ENCODE measurements around the gene OR8H3. TPM values are rescaled to one million over a fixed set of nuclear protein-coding genes. Genes with fewer than 3 reads are reported as not detected.

The OR8H3 gene
- total RNA-seq, 1 experiment from 2014 or later = not detected

DNA sequence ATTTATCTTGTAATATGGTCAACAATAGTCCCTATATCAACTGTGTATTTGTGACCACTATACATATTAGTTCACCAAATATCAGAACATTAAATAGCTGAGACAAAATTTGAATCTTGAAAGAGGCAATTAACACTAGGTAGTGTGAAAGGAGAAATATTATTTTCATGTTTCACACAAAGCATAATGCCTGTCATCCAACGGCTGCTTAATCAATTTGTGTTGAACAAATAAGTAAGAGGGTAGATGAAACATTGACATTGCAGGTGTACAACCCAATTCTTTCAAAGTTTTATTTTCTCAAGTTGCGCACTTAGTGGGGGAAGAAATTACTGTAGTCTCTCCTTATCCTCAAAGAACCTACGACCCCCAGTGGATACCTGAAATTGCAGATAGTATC, 32.5 kb upstream of the OR8H3 start:
- no peaks in the 10 kb centered on the region for H3K9me2 ChIP-seq (ENCODE audit: insufficient read depth)
- H3K27ac ChIP-seq (ENCODE audit: low read depth, low read length) = no peak overlapping the region
- H3K79me2 ChIP-seq (ENCODE audit: insufficient read depth, low read length) = no peaks in the 10 kb centered on the region
- DNase-seq (ENCODE audit: low read depth, low spot score) = no peak
- no peaks in the 10 kb centered on the region for H3K27me3 ChIP-seq (ENCODE audit: insufficient read depth, low read length)
- H4K20me1 ChIP-seq (ENCODE audit: insufficient read depth) = no peaks in the 10 kb centered on the region
- ATAC-seq = no peak
- intact Hi-C loops (cut with micrococcal nuclease) = no loop called here
- no peak overlapping the region for H3K4me3 ChIP-seq (replicated peaks in 1 of 2; ENCODE audit: low read depth in 1 of 2, low read length in 2 of 2)
- H3K4me2 ChIP-seq (ENCODE audit: low read length) = no peak overlapping the region
- POLR2A ChIA-PET = no interaction called here
- H3K36me3 ChIP-seq (ENCODE audit: control insufficient read depth in 1 of 2, insufficient read depth in 2 of 2, low read length in 2 of 2) = no peaks in the 10 kb centered on the region
- peaks cover 9 to 15% of the 10 kb centered on the region in 2 experiments; a peak in 3 of 4 replicates for H3K9me3 ChIP-seq (ENCODE audit: control insufficient read depth in 1 of 2, insufficient read depth in 1 of 2, low read depth in 1 of 2, low read length in 2 of 2)
- no peak overlapping the region for H3K9ac ChIP-seq (ENCODE audit: low read length)
- RAD21 ChIA-PET (ENCODE audit: low non-redundant PET in 1 of 2, low total read pairs in 2 of 2, uncharacterized antibody in 2 of 2, unreplicated experiment in 2 of 2) = no interaction called here
- CTCF ChIA-PET = no interaction called here
- no peaks in the 10 kb centered on the region for H3K4me1 ChIP-seq (ENCODE audit: control insufficient read depth in 1 of 2, insufficient read depth in 2 of 2, low read length in 2 of 2)
- H2AFZ ChIP-seq (ENCODE audit: low read depth, low read length, poor library complexity, severe bottlenecking) = no peak overlapping the region
- no TSS peak for BruUV-seq (replicated peaks)
- TF ChIP-seq SP1 (IDR thresholded peaks at IDR 0.05; ENCODE audit: low read depth) (no peak), SIN3A (IDR thresholded peaks at IDR 0.05; ENCODE audit: low read depth) (no peak), FOSL1 (IDR thresholded peaks at IDR 0.05; ENCODE audit: low read depth) (no peak)
- TF ChIP-seq, protein P1, sequence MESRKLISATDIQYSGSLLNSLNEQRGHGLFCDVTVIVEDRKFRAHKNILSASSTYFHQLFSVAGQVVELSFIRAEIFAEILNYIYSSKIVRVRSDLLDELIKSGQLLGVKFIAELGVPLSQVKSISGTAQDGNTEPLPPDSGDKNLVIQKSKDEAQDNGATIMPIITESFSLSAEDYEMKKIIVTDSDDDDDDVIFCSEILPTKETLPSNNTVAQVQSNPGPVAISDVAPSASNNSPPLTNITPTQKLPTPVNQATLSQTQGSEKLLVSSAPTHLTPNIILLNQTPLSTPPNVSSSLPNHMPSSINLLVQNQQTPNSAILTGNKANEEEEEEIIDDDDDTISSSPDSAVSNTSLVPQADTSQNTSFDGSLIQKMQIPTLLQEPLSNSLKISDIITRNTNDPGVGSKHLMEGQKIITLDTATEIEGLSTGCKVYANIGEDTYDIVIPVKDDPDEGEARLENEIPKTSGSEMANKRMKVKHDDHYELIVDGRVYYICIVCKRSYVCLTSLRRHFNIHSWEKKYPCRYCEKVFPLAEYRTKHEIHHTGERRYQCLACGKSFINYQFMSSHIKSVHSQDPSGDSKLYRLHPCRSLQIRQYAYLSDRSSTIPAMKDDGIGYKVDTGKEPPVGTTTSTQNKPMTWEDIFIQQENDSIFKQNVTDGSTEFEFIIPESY (IDR thresholded peaks at IDR 0.05; ENCODE audit: extremely low read depth, insufficient replicate concordance, low read length) = no peak
- TF ChIP-seq, protein P2, sequence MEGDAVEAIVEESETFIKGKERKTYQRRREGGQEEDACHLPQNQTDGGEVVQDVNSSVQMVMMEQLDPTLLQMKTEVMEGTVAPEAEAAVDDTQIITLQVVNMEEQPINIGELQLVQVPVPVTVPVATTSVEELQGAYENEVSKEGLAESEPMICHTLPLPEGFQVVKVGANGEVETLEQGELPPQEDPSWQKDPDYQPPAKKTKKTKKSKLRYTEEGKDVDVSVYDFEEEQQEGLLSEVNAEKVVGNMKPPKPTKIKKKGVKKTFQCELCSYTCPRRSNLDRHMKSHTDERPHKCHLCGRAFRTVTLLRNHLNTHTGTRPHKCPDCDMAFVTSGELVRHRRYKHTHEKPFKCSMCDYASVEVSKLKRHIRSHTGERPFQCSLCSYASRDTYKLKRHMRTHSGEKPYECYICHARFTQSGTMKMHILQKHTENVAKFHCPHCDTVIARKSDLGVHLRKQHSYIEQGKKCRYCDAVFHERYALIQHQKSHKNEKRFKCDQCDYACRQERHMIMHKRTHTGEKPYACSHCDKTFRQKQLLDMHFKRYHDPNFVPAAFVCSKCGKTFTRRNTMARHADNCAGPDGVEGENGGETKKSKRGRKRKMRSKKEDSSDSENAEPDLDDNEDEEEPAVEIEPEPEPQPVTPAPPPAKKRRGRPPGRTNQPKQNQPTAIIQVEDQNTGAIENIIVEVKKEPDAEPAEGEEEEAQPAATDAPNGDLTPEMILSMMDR (IDR thresholded peaks at IDR 0.05 in 2 of 3, conservative IDR thresholded peaks at IDR 0.05 in 1 of 3; ENCODE audit: borderline replicate concordance in 1 of 3, insufficient read depth in 1 of 3, low read depth in 2 of 3, low read length in 2 of 3) = no peak

DNA sequence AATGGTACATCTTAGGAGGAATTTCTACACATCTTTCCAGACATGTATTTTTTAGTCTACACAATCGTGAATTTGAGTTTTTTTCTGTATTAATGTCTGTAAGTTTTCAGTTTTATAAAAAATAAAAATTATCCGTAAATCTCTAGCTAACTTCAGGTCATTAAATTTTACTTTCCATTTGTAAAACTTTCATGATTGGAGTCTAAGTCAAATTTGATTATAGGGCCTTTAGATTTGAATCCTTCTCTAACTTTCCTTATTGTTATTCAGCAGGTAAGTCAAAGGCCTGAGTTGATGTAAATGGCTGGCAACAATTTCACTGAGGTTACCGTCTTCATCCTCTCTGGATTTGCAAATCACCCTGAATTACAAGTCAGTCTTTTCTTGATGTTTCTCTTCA, 29.2 kb upstream of the OR8H3 start, which contains the start of gene OR8I2:
TSS of gene OR8I2 (plus strand) at position 301 of the 400 bp plus-strand sequence. CDS start at position 301, 0 bp downstream.
- H3K27me3 ChIP-seq (ENCODE audit: insufficient read depth, low read length) = no peaks in the 10 kb centered on the region
- BruUV-seq (replicated peaks) = no TSS peak
- ChIA-PET CTCF (no interaction called here), POLR2A (no interaction called here), RAD21 (ENCODE audit: low non-redundant PET in 1 of 2, low total read pairs in 2 of 2, uncharacterized antibody in 2 of 2, unreplicated experiment in 2 of 2) (no interaction called here)
- H3K9ac ChIP-seq (ENCODE audit: low read length) = no peak within 1 kb of the TSS
- no peak within 1 kb of the TSS for H3K27ac ChIP-seq (ENCODE audit: low read depth, low read length)
- no peaks in the 10 kb centered on the region for H3K4me1 ChIP-seq (ENCODE audit: control insufficient read depth in 1 of 2, insufficient read depth in 2 of 2, low read length in 2 of 2)
- ATAC-seq (no peak), DNase-seq (ENCODE audit: low read depth, low spot score) (no peak)
- no peaks in the 10 kb centered on the region for H3K79me2 ChIP-seq (ENCODE audit: insufficient read depth, low read length)
- intact Hi-C loops (cut with micrococcal nuclease) = no loop called here
- no peaks in the 10 kb centered on the region for H3K9me2 ChIP-seq (ENCODE audit: insufficient read depth)
- H3K4me3 ChIP-seq (replicated peaks in 1 of 2; ENCODE audit: low read depth in 1 of 2, low read length in 2 of 2) = no peak within 1 kb of the TSS
- H2AFZ ChIP-seq (ENCODE audit: low read depth, low read length, poor library complexity, severe bottlenecking) = no peak within 1 kb of the TSS
- no peak within 1 kb of the TSS for H3K4me2 ChIP-seq (ENCODE audit: low read length)
- no peaks in the 10 kb centered on the region for H4K20me1 ChIP-seq (ENCODE audit: insufficient read depth)
- no peaks in the 10 kb centered on the region for H3K36me3 ChIP-seq (ENCODE audit: control insufficient read depth in 1 of 2, insufficient read depth in 2 of 2, low read length in 2 of 2)
- H3K9me3 ChIP-seq (ENCODE audit: control insufficient read depth in 1 of 2, insufficient read depth in 1 of 2, low read depth in 1 of 2, low read length in 2 of 2) = peaks cover 0 to 15% of the 10 kb centered on the region in 2 experiments; a peak in 2 of 4 replicates
- no peak for TF ChIP-seq POLR2A (IDR thresholded peaks at IDR 0.05; ENCODE audit: borderline replicate concordance, extremely low read depth, insufficient read depth, insufficient read length)
- TF ChIP-seq, protein P3, sequence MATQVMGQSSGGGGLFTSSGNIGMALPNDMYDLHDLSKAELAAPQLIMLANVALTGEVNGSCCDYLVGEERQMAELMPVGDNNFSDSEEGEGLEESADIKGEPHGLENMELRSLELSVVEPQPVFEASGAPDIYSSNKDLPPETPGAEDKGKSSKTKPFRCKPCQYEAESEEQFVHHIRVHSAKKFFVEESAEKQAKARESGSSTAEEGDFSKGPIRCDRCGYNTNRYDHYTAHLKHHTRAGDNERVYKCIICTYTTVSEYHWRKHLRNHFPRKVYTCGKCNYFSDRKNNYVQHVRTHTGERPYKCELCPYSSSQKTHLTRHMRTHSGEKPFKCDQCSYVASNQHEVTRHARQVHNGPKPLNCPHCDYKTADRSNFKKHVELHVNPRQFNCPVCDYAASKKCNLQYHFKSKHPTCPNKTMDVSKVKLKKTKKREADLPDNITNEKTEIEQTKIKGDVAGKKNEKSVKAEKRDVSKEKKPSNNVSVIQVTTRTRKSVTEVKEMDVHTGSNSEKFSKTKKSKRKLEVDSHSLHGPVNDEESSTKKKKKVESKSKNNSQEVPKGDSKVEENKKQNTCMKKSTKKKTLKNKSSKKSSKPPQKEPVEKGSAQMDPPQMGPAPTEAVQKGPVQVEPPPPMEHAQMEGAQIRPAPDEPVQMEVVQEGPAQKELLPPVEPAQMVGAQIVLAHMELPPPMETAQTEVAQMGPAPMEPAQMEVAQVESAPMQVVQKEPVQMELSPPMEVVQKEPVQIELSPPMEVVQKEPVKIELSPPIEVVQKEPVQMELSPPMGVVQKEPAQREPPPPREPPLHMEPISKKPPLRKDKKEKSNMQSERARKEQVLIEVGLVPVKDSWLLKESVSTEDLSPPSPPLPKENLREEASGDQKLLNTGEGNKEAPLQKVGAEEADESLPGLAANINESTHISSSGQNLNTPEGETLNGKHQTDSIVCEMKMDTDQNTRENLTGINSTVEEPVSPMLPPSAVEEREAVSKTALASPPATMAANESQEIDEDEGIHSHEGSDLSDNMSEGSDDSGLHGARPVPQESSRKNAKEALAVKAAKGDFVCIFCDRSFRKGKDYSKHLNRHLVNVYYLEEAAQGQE (IDR thresholded peaks at IDR 0.05; ENCODE audit: low read depth) = no peak
- no peak for TF ChIP-seq FOSL1 (IDR thresholded peaks at IDR 0.05; ENCODE audit: low read depth)
- TF ChIP-seq EGR1 (IDR thresholded peaks at IDR 0.05; ENCODE audit: low read depth) = no peak
- no peak for TF ChIP-seq POLR2AphosphoS5 (IDR thresholded peaks at IDR 0.05; ENCODE audit: low read depth, low read length)
- TF ChIP-seq ZNF274 (IDR thresholded peaks at IDR 0.05; ENCODE audit: low read depth, low read length) = no peak
